Stomach (tissue), 4 donors: Measurements from ENCODE around the gene PSD2.

ENCODE experiments used
- POLR2A ChIP-seq, 4 donors: fragments of 450-650 bp; IDR thresholded peaks; one replicate each; pipeline ENCODE4 v1.6.1; 2016; ENCODE audit warnings: antibody characterized with exemption in 4 of 4, control low read depth in 2 of 4, mild to moderate bottlenecking in 1 of 4, moderate library complexity in 1 of 4
- POLR2AphosphoS5 ChIP-seq, 3 donors: sonication (generic); formaldehyde crosslinking; IDR thresholded peaks; one replicate each; pipeline ENCODE4 v1.6.1; 2016; ENCODE audit warnings: antibody characterized with exemption in 3 of 3
- TF ChIP-seq, protein P1 (sequence below), 7 experiments: fragments of 450-650 bp in 4 of 7; fragments of 200-600 bp in 3 of 7; sonication (generic) in 3 of 7; IDR thresholded peaks; one replicate each; pipeline ENCODE4 v1.5.1; 2016 to 2019; ENCODE audit warnings: antibody characterized with exemption in 7 of 7, control low read depth in 2 of 7, mild to moderate bottlenecking in 1 of 7

- TF ChIP-seq, protein P1, sequence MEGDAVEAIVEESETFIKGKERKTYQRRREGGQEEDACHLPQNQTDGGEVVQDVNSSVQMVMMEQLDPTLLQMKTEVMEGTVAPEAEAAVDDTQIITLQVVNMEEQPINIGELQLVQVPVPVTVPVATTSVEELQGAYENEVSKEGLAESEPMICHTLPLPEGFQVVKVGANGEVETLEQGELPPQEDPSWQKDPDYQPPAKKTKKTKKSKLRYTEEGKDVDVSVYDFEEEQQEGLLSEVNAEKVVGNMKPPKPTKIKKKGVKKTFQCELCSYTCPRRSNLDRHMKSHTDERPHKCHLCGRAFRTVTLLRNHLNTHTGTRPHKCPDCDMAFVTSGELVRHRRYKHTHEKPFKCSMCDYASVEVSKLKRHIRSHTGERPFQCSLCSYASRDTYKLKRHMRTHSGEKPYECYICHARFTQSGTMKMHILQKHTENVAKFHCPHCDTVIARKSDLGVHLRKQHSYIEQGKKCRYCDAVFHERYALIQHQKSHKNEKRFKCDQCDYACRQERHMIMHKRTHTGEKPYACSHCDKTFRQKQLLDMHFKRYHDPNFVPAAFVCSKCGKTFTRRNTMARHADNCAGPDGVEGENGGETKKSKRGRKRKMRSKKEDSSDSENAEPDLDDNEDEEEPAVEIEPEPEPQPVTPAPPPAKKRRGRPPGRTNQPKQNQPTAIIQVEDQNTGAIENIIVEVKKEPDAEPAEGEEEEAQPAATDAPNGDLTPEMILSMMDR (IDR thresholded peaks at IDR 0.05), result no peak
- TF ChIP-seq POLR2A (IDR thresholded peaks at IDR 0.05) (no peak), POLR2AphosphoS5 (IDR thresholded peaks at IDR 0.05) (no peak)
These were observed 53.0 kb downstream of the PSD2 start for GRCh38 chr5:139848508-139849100.
